ENCODE data around the gene WFIKKN1.

The WFIKKN1 gene

GRCh38 chr16:674968-675883, 44.4 kb downstream of the WFIKKN1 start, which contains the start of gene RHBDL1:
Gene RHBDL1 (plus strand): TSS chr16:675671. CDS start chr16:675791, 120 bp downstream.
- DNase-seq: peak; percentile 50

GRCh38 chr16:675884-676564, 45.2 kb downstream of the WFIKKN1 start:
- DNase-seq: no peak

GRCh38 chr16:676565-676902, 45.7 kb downstream of the WFIKKN1 start:
- DNase-seq: no peak

- DNase-seq: no peak
These were observed 46.1 kb downstream of the WFIKKN1 start for GRCh38 chr16:676913-677312.

- no peak for DNase-seq
These were observed 46.8 kb downstream of the WFIKKN1 start for GRCh38 chr16:677316-678190.

- DNase-seq: no peak
These were observed 47.5 kb downstream of the WFIKKN1 start for GRCh38 chr16:678209-678857.

- peak; percentile 63 for DNase-seq
These were observed 48.4 kb downstream of the WFIKKN1 start for GRCh38 chr16:678858-679813.

- DNase-seq: peak; percentile 85
These were observed 49.2 kb downstream of the WFIKKN1 start, which contains the start of gene STUB1 for GRCh38 chr16:679814-680624. Gene STUB1 (plus strand): TSS chr16:680410. CDS start chr16:680526, 116 bp downstream.

GRCh38 chr16:680625-680945, 49.8 kb downstream of the WFIKKN1 start:
- no peak for DNase-seq

GRCh38 chr16:680967-681745, 50.4 kb downstream of the WFIKKN1 start:
- DNase-seq: peak; percentile 38

GRCh38 chr16:681746-682427, 51.1 kb downstream of the WFIKKN1 start:
- DNase-seq: no peak

- no peak for DNase-seq
These were observed 52.0 kb downstream of the WFIKKN1 start for GRCh38 chr16:682493-683395.

GRCh38 chr16:683396-684070, 52.7 kb downstream of the WFIKKN1 start:
- DNase-seq: no peak

Measured in fibroblast of skin of back (primary cell).